ENCODE results near the gene DBET.
"Not testable (repeated sequence)": the region's sequence is repeated elsewhere in the genome, so short reads cannot be mapped to it uniquely, and the experiment has no call there.

The DBET gene

DNA sequence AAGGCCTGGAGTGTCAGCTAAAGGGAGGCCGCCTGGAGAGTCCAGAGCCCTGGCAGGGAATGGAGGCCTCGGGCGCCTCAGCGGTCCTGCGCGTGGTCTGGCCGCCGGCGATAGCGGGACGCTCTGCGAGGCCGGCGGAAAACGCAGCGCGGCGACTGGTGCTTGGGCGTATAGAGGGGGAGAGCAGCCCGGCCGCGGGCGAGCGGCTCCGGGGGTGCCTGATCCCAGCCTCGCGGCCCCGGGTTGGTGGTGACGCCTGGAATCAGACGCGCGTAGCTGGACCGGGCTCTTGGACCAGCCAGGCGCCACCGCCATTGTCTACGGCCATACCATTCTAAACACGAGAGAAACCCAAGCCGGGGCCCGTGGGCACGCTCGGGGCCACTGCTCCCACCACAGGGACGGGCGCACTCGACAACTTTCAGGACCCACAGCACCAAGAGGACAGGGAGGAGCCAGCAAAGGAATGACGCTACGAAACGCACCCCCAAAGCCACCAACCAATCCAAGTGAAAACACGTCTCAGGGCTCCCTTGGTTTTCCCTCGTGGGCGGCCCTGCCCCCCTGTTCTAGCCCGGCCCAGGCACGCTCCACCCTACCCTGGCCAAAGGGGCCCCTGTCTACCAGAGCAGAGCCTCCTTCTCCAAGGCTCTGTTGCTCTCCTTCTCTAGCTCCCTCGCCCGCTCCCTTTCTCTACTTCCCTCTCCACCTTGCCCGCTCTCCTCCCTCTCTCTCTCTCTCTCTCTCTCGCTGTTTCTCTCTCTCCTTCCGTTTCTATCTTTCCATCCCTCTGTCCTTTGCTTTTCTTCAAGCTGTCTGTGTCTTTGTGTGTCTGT is 45.1 kb upstream of the DBET start:
- TF ChIP-seq, protein P1, sequence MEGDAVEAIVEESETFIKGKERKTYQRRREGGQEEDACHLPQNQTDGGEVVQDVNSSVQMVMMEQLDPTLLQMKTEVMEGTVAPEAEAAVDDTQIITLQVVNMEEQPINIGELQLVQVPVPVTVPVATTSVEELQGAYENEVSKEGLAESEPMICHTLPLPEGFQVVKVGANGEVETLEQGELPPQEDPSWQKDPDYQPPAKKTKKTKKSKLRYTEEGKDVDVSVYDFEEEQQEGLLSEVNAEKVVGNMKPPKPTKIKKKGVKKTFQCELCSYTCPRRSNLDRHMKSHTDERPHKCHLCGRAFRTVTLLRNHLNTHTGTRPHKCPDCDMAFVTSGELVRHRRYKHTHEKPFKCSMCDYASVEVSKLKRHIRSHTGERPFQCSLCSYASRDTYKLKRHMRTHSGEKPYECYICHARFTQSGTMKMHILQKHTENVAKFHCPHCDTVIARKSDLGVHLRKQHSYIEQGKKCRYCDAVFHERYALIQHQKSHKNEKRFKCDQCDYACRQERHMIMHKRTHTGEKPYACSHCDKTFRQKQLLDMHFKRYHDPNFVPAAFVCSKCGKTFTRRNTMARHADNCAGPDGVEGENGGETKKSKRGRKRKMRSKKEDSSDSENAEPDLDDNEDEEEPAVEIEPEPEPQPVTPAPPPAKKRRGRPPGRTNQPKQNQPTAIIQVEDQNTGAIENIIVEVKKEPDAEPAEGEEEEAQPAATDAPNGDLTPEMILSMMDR (IDR thresholded peaks at IDR 0.05; ENCODE audit: insufficient read depth, missing control alignments) = no peak
- FAIRE-seq (no peak), DNase-seq (ENCODE audit: insufficient read length, low spot score) (no peak)

DNA sequence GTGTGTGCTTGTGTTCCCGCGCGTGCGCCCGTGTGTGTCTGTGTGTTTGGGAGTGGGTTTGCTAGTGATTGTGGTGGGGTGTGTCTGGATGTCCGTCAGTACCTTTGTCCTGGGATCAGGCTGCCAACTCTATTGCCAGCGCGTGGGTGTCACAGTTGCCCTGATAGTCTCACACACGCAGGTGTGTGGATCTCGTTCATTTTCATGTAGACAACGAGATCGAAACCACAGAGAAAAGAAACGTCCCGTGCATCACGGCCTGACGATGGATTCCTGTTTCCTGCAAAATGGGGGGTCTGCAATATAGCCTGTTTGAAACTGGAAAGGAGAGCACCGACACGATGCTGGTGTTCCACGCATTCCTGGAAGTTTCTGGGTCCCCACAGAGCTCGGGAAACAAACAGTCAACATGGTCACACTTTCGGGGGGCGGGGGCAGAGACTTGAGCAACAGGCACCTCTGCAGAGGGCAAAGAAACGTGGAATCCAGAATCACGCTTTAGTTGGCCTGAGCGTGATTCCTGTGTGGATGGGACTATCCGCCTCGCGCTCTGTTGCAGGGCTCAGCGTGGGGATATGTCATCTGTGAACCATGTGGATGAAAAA is 44.3 kb upstream of the DBET start:
- not testable (repeated sequence) for FAIRE-seq; DNase-seq (ENCODE audit: insufficient read length, low spot score)

DNA sequence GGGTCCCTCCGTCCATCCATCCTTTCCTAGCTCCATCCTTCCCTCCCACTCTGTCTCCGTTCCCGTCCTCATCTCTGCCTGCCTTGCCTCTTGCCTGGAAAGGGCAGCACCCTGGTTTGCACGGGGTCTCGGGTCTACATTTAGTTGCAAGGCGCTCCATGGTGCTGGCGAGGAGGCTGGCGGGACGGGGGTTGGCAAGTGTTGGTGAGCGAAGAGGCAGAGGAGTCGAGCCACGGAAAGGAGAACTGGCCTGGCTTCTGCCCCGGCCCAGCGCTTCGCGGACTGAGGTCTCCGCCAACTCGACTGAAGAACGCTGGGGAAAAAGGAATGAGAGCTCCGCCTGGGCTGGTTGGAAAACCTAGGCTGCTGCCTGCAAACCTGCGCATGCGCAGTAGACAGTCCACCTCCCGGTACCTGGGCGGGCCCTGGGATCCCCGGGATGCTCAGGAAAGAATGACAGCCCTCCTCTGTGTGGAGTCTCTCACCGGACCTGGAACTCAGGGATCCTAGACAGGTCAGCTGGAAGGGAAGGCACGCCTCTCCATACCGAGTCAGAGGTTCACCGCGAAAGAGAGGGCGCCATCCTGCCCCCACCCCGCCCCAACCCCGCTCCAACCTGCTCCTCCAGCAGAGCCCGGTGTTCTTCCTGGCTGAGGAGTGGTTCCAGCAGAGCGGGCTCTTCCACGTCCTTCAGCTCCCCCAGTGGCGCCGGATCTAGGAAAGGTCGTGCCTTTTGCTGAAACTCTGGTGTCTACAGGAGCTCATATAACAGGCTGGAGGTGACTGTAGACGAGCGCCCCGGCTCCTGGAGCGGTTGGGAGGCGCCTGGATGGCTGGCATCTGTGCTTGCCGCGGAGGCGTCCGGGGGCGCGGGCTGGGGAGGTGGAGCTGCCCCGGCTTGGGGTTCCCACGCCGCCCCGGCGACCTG is 43.2 kb upstream of the DBET start:
- peak; percentile 60 for DNase-seq (ENCODE audit: insufficient read length, low spot score)
- TF ChIP-seq, protein P1 (IDR thresholded peaks at IDR 0.05; ENCODE audit: insufficient read depth, missing control alignments) = no peak
- FAIRE-seq = no peak

DNA sequence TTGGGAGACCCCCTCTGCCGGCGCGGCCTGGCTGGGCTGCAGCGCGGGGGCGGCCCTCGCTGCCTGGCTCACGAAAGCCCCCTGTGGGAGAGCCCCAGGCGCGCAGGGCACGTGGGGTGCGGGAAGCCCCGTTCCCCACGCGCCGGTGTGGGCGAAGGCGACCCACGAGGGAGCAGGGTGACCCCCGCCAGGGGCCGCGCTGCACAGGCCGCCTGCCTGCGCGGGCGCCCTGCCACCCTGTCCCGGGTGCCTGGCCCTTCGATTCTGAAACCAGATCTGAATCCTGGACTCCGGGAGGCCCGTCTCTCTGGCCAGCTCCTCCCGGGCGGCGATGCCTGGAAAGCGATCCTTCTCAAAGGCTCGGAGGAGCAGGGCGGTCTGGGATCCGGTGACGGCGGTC is 42.3 kb upstream of the DBET start:
- not testable (repeated sequence) for DNase-seq (ENCODE audit: insufficient read length, low spot score); FAIRE-seq

DNA sequence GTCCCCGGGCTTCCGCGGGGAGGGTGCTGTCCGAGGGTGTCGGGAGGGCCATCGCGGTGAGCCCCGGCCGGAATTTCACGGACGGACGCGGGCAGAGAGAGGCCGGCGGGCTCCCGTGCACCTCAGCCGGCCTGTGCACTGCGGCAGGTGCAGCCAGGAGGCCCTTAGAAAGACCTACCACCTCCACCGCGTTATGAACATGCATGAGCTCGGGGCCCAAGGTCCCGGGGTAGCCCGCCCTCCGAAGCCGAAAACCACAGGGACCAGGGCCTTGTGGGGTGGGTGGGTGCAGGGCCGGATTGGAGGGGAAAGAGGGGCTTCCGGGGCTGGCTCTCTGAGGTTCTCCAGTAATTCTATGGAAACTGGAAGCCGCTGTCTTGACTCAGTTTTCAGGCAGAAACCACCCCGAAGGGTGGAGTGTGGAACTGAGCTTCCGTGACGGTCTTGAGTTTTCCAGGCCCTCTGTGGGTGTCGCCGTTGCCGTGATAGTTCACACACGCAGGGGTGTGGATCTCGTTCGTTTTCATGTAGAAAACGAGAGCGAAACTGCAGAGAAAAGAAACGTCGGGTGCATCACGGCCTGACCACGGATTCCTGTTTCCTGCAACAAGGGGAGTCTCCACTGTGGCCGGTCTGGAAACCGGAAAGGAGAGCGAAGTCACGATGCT is 41.6 kb upstream of the DBET start:
- not testable (repeated sequence) for FAIRE-seq

DNA sequence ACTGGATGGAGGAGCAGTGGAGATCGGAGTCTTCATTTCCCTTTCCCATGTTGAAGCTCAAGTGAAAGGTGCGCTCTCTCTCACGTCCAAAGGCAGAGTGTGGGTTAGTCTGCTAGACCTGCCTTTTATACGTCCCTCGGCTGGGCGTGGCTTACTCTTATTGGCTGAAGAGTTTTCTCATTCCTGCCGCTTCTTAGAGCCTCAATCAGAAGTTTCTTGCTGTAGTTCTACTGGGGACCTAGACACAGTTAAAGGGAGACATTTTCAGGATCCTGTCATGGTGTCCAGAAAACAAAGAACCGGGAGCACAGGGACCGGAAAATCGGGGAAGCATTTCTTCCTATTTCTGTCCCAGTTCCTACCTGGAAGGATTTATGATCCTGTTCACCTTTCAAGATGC is 37.1 kb upstream of the DBET start, which contains the start of gene FRG2:
TSS of gene FRG2 (minus strand) at position 101 of the 400 bp plus-strand sequence. CDS start at position 49, 52 bp downstream.
- DNase-seq (ENCODE audit: insufficient read length, low spot score); FAIRE-seq: not testable (repeated sequence)

More for the DNA sequence above, 41.6 kb upstream of the DBET start:
- DNase-seq (ENCODE audit: insufficient read length, low spot score) = not testable (repeated sequence)

DNA sequence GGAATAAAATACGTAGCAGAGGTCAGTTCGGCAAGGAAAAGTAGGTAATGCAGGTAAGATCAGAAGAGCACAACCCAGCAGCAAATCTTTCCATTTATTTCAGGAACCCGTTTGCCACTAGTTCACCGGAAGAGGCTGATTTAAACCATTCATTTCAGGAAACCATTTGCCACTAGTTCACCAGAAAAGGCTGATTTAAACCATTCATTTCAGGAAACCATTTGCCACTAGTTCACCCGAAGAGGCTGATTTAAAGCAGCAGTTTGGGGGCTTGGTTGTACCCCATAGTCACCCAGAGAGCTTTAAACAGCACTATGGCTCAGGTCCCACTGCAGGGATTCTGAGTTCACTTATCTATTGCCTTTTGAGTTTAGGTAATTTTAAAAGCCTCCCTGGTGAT is 33.0 kb upstream of the DBET start:
- DNase-seq (ENCODE audit: insufficient read length, low spot score); FAIRE-seq: not testable (repeated sequence)

DNA sequence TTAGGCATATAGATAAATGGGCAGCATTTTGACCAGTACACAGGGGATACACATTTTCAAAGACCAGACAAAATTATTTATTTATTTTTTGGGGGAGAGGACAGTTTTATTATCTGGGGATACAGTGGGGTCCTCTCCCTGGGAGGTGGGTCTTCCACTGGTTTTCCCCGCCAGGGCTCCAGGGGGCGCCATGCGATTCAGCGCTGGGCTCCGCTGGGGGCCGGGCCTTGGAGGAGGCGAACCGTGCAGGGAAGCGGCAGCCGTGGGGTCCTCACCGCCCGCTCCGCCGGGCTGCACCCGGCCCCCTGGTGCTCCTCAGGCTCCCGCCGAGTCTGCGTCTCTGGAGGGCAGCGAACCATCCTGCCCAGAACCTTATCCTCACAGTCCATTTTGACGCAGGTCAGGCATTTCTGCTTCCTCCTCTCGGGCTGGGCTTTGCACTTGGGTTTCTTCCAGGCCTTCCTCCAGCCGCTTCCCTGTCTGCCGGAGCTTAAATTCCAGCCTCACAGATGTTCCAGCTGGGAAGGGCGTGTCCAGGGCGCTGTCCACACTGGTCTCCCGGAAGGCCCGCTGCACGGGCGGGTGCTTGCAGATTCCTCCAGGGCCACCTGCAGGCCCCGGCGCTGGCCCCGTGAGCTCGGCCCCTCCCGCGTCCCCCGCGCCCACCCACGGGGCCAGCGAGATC is 26.5 kb upstream of the DBET start:
- not testable (repeated sequence) for DNase-seq (ENCODE audit: insufficient read length, low spot score)

DNA sequence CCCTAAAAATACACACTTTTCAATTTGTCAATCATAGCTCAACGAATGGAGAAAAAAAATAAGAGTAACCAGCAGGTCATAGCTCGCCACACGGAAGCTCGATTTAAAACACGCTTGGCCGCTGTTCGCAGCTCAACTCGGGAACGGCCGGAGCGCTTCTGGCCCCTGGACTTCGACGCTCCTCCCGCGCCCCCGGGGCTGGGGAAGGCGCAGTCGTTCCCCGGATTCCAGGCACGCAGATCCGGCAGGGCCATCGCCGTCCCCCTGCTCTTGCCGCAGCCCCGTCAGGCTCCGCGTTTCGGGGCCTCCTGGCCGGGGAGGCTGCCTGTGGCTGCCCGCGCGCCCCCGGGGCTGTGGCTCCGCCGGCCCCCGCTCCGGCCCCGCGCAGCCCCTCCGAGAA is 23.4 kb upstream of the DBET start:
- not testable (repeated sequence) for FAIRE-seq

More for the DNA sequence above, 26.5 kb upstream of the DBET start:
- FAIRE-seq = not testable (repeated sequence)

DNA sequence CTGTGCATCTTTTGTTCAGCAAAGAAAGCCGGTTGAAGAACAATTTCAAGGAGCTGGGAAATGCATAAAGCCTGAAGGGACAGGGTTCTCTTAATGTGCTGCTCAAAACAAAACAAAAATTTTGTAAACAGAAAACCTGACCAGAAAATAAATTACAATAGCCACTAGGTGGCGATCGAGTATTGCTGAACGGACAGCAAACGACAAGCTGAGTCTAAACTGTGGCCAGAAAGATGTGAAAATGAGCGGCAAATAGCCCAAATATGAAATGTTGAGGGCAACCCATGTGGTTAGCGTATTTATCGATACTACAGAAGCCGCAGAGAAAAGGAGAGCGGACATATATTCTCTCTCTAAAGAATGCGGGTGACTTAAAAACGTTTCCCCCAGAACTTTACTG is 16.7 kb upstream of the DBET start:
- not testable (repeated sequence) for FAIRE-seq; DNase-seq (ENCODE audit: insufficient read length, low spot score)

More for the DNA sequence above, 23.4 kb upstream of the DBET start:
- not testable (repeated sequence) for DNase-seq (ENCODE audit: insufficient read length, low spot score)

DNA sequence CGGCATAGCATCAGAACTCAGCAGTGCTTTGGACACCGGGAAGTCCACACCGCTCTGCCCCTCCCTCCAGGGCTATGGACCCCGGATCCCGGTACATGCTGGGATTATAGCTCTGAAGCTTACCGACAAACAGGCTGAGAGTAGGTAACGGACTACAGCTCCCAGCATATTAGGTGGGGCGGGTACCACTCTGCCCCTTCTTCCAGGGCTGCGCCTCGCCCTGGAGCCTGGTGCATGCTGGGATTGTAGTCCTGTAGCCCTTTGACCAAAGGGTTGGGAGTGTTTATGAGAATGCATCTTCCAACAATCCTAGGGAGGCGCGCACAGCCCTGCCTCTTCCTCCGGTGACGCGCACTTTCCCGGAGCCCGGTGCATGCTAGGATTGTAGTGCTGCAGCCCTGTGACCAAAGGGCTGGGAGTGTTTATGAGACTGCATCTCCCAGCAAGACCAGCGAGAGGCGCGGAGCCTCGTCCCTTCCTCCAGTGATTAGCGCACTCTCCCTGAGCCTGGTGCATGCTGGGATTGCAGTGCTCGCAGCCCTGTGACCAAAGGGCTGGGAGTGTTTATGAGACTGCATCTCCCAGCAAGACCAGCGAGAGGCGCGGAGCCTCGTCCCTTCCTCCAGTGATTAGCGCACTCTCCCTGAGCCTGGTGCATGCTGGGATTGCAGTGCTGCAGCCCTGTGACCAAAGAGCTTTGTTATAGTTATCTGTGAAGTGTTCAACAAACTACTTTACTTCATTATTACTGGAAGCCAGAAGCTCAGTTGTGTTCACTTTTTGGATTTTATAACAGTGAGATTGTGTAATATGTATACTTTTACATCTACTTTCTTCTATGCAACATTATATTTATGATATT is 14.7 kb upstream of the DBET start:
- FAIRE-seq; DNase-seq (ENCODE audit: insufficient read length, low spot score): not testable (repeated sequence)

DNA sequence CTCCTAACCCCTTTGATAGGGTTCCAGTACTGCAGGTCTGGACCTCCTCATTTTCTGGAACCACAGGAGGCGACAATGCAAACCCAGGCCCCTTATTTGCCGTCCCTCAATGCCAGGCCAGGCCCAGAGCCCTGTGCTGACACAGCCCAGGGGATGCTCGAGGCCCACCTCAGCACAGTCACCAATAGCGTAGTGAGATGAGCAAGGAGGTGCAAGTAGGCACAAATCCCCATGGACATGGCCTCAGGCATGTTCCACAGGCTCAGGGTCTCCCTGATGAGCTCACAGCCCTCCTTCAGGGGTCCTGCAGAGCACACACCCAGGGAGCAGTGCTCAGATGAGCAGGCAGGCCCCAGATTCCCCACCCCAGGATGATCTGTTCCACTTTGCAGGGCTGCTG is 5.3 kb upstream of the DBET start:
- not testable (repeated sequence) for DNase-seq (ENCODE audit: insufficient read length, low spot score); FAIRE-seq

DNA sequence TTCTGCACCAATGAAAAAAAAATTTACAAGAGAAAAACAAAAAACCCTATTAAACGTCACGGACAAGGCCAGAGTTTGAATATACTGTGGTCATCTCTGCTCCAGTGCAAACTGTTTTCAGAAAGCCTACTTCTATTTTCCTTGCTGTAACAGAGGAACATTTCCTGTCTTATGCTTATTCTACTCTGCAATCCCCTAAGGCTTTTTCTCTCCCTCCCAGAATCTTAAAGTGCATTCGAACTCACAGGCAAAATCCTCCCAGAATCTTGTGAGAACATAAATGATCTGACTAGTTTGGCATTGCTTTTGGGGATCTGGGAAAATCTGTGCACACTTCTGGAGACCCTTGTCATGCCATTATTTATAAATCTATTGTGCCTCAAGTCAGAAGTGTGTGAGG is 503 bp downstream of the DBET start:
- DNase-seq (ENCODE audit: insufficient read length, low spot score); FAIRE-seq: not testable (repeated sequence)

DNA sequence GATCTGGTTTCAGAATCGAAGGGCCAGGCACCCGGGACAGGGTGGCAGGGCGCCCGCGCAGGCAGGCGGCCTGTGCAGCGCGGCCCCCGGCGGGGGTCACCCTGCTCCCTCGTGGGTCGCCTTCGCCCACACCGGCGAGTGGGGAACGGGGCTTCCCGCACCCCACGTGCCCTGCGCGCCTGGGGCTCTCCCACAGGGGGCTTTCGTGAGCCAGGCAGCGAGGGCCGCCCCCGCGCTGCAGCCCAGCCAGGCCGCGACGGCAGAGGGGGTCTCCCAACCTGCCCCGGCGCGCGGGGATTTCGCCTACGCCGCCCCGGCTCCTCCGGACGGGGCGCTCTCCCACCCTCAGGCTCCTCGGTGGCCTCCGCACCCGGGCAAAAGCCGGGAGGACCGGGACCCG is 4.0 kb downstream of the DBET start:
- not testable (repeated sequence) for DNase-seq (ENCODE audit: insufficient read length, low spot score); FAIRE-seq

DNA sequence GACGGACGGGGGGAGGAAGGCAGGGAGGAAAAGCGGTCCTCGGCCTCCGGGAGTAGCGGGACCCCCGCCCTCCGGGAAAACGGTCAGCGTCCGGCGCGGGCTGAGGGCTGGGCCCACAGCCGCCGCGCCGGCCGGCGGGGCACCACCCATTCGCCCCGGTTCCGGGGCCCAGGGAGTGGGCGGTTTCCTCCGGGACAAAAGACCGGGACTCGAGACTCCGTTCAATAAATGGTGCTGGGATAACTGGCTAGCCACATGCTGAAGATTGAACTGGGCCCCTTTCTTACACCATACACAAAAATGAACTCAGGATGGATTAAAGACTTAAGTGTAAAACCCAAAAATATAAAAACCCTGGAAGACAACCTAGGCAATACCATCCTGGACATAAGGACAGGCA is 28.8 kb downstream of the DBET start:
- not testable (repeated sequence) for DNase-seq (ENCODE audit: insufficient read length, low spot score); FAIRE-seq

Measured in D721Med (cell line).